ENCODE measurements around the gene SLIT1. TPM values are rescaled to one million over a fixed set of nuclear protein-coding genes. Genes with fewer than 3 reads are reported as not detected.

The SLIT1 gene
- total and polyA plus RNA-seq, 3 donors from 2014 or later: 1.9 to 4.6 (median 2.5) TPM

DNA sequence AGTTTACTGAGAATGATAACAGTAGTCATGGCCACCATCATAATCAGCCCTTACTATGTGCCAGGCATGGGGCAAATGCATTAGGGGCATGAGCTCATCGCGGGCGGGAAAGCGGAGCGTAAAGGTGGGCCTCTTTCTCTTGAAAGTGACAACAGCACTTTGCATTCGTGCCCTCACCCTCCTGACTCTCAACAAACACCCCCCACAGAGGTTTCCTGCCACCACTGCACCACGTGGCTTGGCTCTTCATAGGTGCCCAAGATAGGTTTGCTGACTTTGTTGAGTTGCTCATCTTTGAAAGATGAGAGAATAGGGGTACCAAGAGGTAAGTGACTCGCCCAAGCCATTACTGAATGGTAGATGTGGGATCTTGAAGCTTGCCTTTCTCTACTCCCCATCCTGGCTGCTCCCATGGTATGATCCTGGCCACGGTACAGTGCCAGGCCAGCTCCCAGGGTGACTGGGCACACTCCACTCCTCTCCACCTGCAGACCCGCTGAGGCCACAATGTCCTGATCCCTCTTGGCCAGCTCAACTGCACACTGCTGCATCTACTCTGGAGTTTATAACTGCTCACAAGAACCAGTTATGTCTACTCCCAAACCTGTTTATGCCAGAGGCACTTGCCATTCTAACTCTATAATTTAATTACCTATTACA, 26.0 kb downstream of the SLIT1 start:
- Histone ChIP-seq H3K4me3 (no peak overlapping the region), H3K9me3 (no peaks in the 10 kb centered on the region), H3K27me3 (no peaks in the 10 kb centered on the region), H3K36me3 (ENCODE audit: low read depth, missing control alignments) (no peaks in the 10 kb centered on the region), H3K4me1 (no peaks in the 10 kb centered on the region), H3K27ac (no peak overlapping the region)
- TF ChIP-seq POLR2A (IDR thresholded peaks at IDR 0.05): no peak
- DNase-seq: no peak
- intact Hi-C loops (cut with DNase I; ENCODE audit: low total_unique reads): no loop called here
- 90 to 93% methylated on average over 10 of the region's 10 CpGs for WGBS, 2 donors

DNA sequence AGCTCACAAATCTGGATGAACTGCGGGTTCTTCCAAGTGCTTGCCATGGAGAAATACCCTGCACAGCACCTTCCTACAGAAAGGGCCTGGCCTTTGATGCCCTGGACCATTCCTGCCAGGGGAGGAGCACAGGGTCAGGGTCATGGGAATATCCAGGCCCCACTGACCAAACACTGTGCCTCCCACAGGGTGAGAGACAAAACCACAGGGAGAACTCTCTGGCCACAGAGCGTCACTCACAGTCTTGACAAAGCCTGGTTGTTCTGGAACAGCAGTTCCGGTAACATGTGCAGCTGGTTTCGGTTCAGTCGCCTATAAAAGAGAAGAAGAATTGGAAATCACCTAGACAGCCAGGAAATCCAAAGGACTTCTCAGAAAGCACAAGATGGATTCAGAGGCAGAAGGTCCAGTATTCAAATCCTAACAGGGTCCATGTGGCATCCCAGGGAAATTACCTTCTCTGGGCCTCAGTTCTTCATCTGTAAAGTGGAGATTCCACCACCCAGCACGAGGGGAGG, 28.1 kb downstream of the SLIT1 start:
- Histone ChIP-seq H3K27ac (no peak overlapping the region), H3K27me3 (no peaks in the 10 kb centered on the region), H3K36me3 (ENCODE audit: low read depth, missing control alignments) (no peaks in the 10 kb centered on the region), H3K4me3 (no peak overlapping the region), H3K4me1 (no peaks in the 10 kb centered on the region), H3K9me3 (no peaks in the 10 kb centered on the region)
- WGBS, 2 donors: 84% methylated on average over 6 of the region's 6 CpGs
- TF ChIP-seq, protein P1, sequence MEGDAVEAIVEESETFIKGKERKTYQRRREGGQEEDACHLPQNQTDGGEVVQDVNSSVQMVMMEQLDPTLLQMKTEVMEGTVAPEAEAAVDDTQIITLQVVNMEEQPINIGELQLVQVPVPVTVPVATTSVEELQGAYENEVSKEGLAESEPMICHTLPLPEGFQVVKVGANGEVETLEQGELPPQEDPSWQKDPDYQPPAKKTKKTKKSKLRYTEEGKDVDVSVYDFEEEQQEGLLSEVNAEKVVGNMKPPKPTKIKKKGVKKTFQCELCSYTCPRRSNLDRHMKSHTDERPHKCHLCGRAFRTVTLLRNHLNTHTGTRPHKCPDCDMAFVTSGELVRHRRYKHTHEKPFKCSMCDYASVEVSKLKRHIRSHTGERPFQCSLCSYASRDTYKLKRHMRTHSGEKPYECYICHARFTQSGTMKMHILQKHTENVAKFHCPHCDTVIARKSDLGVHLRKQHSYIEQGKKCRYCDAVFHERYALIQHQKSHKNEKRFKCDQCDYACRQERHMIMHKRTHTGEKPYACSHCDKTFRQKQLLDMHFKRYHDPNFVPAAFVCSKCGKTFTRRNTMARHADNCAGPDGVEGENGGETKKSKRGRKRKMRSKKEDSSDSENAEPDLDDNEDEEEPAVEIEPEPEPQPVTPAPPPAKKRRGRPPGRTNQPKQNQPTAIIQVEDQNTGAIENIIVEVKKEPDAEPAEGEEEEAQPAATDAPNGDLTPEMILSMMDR (IDR thresholded peaks at IDR 0.05): no peak
- TF ChIP-seq POLR2A (IDR thresholded peaks at IDR 0.05): no peak
- no peak for DNase-seq
- intact Hi-C loops (cut with DNase I; ENCODE audit: low total_unique reads): no loop called here

DNA sequence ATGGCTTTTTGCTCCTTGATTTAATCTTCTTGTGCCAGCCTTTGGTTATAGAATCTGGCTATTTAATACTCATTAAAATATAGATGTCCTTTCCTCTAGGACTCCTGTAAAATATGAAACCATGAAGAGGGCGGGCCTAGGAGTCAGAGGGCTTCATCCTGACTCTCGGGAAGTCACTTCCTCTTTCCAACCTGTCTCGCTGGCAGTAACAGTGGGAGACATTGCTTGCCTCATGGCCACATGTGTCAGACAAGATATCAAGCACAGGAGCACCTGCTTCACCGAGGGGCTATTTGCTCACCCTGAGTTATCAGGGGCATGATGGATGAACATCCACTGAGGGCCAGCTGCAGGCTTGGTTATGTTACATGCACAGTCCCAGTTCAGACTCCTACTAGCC, 31.0 kb downstream of the SLIT1 start:
- DNase-seq: no peak
- 80 to 88% methylated on average over 4 of the region's 4 CpGs for WGBS, 2 donors

DNA sequence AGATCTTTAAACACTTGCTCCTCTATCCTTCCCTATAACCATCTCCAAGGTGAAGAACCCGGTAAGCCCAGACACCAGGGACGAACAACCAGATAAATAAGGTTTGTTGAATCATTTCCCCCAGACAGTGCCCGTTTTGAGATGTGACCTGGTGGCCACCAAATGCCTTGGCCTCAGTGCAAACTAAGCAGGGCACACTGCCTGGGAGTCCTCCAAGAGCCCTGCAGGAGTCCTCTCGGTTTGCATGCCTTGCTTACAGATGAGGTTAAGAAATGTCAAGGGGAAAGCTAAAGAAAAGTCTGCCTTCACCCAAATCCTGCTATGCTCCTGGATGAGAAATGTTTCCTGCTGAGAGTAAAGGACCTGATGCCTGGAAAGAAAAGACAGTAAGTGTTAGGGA, 31.6 kb downstream of the SLIT1 start:
- H3K4me3 ChIP-seq: no peak overlapping the region
- no peak overlapping the region for H3K27ac ChIP-seq
- H3K27me3 ChIP-seq: no peaks in the 10 kb centered on the region
- intact Hi-C loops (cut with DNase I; ENCODE audit: low total_unique reads): no loop called here
- 85 to 88% methylated on average over 4 of the region's 4 CpGs for WGBS, 2 donors
- no peak for DNase-seq
- no peaks in the 10 kb centered on the region for H3K36me3 ChIP-seq (ENCODE audit: low read depth, missing control alignments)
- TF ChIP-seq, protein P1 (IDR thresholded peaks at IDR 0.05): no peak
- no peak for TF ChIP-seq POLR2A (IDR thresholded peaks at IDR 0.05)
- no peaks in the 10 kb centered on the region for H3K9me3 ChIP-seq
- no peaks in the 10 kb centered on the region for H3K4me1 ChIP-seq

More for the DNA sequence above, 31.0 kb downstream of the SLIT1 start:
- TF ChIP-seq, protein P1 (IDR thresholded peaks at IDR 0.05): no peak
- TF ChIP-seq POLR2A (IDR thresholded peaks at IDR 0.05): no peak
- no peak overlapping the region for H3K4me3 ChIP-seq
- no peak overlapping the region for H3K27ac ChIP-seq
- no peaks in the 10 kb centered on the region for H3K27me3 ChIP-seq
- no peaks in the 10 kb centered on the region for H3K36me3 ChIP-seq (ENCODE audit: low read depth, missing control alignments)
- no peaks in the 10 kb centered on the region for H3K4me1 ChIP-seq
- intact Hi-C loops (cut with DNase I; ENCODE audit: low total_unique reads): no loop called here
- H3K9me3 ChIP-seq: no peaks in the 10 kb centered on the region

DNA sequence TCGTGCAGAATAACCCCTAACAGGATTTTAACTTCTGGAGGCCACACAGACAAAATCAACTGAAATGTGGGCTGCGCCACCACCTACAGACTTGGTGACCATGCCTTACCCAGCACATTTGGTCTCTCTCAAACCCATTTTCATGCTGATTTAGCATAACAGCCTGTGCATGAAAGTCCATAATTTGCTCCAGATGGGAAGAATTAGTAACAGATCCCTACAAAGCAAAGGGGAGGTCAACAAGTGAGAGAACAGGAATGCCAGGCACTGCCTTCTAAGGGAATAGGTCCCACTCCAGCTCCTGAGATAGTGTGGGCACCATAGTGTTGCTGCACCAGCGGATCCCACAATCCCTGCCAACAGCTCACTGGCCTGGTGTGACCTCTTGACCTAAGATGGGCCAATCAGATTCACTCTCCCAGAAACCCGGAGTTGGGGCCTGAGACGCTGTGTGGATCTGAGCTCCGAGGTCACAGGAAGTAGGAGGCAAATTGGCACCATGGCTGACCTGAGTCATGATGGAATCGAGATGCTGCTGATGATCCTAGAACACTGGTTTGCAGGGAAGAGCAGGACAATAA, 32.4 kb downstream of the SLIT1 start:
- no peaks in the 10 kb centered on the region for H3K27me3 ChIP-seq
- no peaks in the 10 kb centered on the region for H3K9me3 ChIP-seq
- intact Hi-C loops (cut with DNase I; ENCODE audit: low total_unique reads): no loop called here
- H3K36me3 ChIP-seq (ENCODE audit: low read depth, missing control alignments): no peaks in the 10 kb centered on the region
- DNase-seq: no peak
- WGBS, 2 donors: 90 to 92% methylated on average over 7 of the region's 7 CpGs
- no peak overlapping the region for H3K4me3 ChIP-seq
- TF ChIP-seq, protein P1 (IDR thresholded peaks at IDR 0.05): no peak
- TF ChIP-seq POLR2A (IDR thresholded peaks at IDR 0.05): no peak
- H3K4me1 ChIP-seq: no peaks in the 10 kb centered on the region
- no peak overlapping the region for H3K27ac ChIP-seq

Measured in testis (tissue), 3 donors.